Activated CD4-positive, alpha-beta T cell treated with anti-CD3 and anti-CD28 coated beads for 4 hours (primary cell): ENCODE measurements around the gene SLC22A1.
"Not testable (repeated sequence)": the region's sequence is repeated elsewhere in the genome, so short reads cannot be mapped to it uniquely, and the experiment has no call there.

ENCODE experiments used
- DNase-seq, 2 donors: peaks; one replicate each; pipeline ENCODE4 v3.0.0-alpha.2; 2020

Gene SLC22A1

DNA sequence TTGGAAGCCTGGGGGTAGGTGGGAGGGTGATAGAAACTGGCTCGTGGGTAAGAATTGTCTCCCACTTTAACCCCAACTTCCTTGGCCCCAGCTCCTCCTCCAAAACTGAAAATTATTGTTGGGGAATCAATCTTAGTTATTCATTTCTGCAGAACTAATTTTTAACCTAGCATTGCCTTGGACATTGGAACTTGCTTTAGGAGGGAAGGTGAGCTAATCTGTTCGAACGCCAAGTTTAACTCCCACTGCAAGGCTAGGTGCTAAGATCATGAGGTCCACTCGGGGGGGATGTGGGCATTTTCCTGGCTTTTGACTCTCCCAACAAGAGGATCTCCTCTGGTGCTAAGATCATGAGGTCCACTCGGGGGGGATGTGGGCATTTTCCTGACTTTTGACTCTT, 3.5 kb downstream of the SLC22A1 start:
- DNase-seq = not testable (repeated sequence)

DNA sequence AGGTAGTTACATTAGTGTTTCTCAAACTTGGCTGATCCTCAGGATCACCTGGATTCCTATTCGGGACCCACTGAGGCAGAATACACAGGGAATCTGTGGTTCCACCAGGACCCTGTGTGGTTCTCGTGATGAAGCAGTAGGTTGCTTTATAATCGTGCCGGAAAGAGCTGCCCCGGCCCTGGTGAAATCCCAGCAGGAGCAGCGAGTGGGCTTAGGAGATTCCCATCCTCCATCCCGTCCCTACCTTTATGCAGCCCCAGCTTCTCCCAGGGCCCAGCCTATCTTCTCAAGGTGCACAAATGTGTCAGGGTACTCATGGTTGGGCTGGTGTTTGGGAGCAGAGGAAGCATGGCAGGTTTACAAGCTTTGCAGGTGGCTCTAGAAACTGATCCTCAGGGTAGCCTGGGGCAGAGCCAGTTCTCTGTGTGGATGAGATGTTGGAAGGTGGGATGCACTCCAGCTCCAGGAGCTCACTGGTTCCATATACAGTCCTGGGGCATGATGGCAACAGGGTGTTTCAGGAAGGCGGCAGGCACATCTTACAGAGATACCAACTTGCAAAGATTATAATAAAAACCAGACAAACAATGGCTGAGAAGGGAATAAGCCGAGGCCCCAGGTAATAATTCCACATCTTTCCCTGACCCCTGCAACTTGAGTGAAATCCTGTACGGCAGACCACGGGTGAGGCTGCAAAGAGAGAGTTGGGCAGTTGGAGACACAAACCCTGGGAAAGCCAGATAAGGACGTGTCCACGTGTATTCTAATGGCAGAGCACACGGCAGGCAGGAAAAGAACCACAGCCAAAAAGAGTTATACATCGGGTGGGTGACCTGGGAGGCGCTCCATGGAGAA, 5.9 kb downstream of the SLC22A1 start:
- no peak for DNase-seq

DNA sequence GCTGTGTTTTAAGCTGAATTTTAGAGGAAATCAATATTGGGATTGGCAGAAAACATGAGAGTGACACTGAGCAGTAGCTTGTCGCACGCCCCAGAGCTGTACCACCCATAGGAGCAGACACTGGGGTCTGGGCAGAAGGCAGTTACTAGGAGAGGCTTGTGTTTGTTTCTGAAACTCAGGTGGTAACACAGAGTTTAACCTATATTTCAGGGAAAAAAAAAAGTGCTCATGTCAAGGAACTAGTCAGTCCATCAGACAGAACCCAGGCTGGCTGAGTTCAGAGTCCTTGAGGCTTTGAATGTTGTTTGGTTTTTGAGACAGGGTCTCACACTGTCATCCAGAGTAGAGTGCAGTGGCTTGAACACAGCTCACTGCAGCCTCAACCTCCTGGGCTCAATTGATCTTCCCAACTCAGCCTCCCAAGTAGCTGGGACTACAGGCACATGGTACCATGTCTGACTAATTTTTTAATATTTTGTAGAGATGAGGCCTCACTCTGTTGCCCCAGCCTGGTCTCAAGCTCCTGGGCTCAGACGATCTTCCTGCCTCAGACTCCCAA, 6.6 kb downstream of the SLC22A1 start:
- no peak for DNase-seq

DNA sequence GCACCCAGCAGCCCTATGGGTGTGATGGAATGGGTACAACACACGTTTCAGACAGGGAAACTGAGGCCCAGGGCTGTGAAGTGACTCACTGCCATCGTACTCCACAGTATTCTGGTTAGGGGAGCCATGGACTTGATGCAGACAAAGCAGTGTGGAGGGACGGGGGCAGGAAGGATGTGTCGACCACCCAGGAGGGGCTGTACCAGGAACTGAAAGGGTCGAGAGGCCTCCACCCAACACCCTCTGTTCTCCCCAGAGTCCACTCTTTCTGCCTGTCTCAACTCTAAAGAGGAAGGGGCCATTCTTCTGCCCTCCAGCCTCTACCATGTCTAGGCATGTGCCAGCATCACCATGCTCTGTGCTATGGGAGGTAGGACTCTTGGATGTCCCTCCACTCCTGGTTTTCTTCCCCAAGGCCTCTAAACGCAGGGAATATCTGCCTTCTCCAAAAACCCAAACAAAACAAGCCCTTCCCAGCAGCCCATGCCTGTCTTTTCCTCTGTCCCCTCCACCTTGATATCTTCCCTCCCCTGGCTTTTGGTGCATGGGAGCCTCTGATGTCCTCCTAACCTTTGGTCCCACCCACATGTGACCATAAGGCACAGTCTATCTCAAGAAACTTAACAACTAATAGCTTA, 7.4 kb downstream of the SLC22A1 start:
- no peak for DNase-seq

DNA sequence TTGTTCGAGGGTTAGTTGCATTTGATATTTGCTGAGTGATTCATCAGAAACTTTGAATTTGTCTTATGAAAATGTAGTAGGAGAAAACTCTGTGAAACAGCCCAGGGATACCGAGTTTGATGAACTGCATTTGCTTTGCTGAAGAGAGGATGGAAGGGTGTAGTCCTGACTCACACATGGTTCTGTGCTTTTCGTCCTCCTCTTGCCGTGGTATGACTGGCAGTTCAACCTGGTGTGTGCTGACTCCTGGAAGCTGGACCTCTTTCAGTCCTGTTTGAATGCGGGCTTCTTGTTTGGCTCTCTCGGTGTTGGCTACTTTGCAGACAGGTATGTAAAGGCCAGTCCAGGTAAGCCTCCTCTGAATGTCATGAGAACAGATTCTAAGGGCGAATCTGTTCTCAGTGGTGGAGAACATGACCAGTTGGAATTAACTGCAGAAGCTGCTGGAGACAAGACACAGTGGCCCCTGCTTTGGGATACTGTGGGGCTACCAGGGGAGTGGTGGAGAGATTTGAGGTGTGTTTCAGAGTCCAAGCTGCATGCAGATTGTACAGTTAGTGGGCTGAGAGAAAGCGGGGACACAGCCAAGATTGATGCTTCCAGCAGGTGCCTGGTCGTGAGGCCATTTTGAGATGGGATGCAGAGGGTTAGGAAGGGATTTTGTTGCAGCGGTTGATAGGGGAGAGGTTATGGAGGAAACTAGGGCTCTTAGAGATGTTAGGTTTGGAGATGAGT, 8.4 kb downstream of the SLC22A1 start:
- no peak for DNase-seq

DNA sequence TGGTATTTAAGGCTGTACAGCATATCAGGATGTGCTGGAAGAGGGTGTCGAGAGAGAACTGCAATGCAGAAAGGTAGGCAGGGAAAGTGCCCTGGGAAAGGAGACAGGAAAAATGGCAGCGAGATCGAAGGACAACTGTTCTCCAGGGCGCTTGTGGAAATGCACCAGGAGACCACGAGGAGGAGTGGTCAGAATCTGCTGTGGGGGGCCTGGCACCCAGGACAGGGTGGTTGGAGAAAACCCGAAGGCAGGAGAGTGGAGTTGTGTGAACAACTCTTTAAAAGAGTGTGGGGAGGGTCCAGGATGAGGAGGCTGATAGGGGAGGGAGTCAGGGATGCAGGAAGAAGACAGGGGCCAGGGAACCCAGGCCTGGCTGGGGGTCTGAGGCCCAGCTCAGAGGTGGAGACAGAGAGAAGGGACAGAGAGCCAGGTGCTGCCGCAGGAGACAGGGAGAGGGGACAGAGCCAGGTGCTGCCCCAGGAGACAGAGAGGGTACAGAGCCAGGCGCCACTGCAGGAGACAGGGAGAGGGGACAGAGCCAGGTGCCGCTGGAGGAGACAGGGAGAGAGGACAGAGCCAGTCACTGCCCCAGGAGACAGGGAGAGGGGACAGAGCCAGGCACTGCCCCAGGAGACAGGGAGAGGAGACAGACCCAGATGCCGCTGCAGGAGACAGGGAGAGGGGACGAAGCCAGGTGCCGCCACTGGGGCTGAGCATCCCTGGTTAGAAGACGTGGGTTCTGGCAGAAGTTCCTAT, 9.3 kb downstream of the SLC22A1 start:
- DNase-seq = no peak

DNA sequence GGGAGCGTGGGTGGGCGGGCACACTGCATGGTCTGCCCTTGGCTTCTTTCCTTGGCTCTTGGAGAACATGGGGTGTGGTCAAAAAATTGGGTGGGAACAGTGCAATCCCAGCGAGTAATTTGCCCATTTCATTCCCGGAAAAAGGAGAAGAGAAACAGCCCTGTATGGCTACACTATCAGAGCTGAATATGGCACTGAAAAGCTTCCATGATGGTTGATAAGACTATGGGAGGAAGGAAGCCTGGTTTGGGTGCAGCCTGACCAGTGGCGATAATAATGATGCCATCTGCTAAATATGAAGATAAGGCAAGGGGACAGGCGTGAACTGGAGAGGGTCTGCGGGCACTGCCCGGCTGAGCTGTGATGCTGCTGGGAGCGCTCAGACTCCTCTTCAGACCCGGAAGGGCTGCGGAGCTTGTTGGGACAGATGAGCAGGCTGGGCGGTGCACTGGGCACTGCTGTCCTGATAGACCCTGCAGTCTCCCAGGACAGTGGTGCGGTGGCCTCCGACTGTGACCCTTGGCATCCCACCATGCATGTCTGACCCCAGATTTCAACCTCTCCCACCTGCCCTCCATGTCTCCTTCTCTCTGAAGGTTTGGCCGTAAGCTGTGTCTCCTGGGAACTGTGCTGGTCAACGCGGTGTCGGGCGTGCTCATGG, 10.2 kb downstream of the SLC22A1 start:
- DNase-seq = no peak

DNA sequence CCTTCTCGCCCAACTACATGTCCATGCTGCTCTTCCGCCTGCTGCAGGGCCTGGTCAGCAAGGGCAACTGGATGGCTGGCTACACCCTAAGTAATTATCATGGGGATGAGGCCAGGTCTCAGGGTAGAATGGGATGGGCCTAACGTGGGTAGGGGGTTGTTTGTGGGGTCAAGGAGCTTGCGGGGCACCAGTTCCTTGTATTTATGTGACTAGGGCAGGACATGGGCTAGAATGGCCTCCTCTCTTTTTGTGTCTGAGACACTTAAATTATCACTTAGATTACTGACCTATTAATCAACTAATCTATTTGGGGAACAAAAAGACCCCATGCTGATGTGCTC, 10.7 kb downstream of the SLC22A1 start:
- no peak for DNase-seq

DNA sequence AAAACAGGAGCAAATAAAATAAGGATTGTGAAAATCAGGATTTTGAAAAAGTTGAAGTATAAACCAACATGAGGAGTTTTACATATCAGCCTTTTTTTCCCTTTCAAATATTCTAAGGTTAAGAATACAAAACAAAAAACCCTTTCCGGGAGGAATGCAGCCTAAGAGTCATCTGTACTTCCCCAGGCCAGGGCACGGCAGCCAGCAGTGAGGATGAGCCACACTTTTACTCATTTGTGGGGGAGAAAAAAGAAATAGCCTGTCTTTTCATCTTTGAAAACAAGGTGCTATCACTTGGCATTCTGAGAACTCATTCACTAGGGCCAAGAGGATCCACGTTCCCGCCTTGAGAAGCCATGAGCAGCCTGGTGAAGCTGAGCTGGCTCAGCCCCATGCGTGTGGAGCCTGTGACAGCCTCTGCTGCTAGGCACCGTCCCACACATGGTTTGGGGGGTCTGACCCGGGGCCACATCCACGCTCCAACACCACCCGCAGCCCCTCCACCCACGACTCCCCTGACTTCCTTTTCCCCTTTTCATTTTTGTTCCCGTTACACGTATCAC, 11.2 kb downstream of the SLC22A1 start:
- DNase-seq = no peak

DNA sequence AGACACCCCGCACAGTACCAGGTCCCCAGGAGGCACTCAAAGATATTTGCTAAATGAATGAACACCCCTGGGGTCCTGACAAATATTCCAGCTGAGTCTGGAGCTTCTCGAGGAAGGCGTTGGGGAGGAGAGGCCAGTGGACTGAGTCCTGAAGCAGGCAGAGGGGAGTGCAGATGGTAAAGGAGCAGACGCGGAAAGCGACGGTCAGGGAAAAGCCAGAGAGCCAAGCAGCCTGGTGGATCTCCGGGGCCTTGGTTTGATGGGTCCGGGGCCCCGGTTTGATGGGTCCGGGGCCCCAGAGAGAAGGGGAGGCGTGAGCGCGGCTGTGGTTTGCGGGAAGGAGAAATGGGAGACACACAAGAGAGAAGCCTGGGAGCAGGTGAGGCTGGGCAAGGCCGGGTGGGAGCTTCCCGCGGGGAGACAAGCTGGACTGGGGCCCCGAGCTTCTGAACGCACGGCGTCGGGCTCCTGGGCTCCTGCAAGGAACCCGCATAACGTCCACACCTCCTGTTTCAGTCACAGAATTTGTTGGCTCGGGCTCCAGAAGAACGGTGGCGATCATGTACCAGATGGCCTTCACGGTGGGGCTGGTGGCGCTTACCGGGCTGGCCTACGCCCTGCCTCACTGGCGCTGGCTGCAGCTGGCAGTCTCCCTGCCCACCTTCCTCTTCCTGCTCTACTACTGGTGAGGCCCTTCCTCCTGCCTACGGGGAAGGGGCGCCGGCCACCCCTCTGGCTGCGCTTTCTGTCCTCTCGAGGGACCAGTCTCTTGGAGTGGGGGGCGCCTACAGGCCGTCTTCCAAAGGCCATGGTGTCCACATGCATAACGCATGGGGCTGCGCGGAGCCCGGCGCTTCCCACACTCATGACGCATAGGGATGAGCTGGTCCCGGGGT, 12.1 kb downstream of the SLC22A1 start:
- DNase-seq = no peak

DNA sequence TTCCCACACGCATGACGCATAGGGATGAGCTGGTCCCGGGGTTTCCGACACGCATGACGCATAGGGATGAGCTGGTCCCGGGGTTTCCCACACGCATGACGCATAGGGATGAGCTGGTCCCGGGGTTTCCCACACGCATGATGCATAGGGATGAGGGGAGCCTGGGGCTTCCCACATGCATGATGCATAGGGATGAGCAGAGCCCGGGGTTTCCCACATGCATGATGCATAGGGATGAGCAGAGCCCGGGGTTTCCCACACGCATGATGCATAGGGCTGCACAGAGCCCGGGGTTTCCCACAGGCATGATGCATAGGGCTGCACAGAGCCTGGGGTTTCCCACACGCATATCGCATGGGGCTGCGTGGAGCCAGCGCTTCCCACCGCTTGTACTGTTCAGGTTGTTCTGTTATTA, 12.7 kb downstream of the SLC22A1 start:
- DNase-seq = peak in 1 of 2 donors; percentile 17

DNA sequence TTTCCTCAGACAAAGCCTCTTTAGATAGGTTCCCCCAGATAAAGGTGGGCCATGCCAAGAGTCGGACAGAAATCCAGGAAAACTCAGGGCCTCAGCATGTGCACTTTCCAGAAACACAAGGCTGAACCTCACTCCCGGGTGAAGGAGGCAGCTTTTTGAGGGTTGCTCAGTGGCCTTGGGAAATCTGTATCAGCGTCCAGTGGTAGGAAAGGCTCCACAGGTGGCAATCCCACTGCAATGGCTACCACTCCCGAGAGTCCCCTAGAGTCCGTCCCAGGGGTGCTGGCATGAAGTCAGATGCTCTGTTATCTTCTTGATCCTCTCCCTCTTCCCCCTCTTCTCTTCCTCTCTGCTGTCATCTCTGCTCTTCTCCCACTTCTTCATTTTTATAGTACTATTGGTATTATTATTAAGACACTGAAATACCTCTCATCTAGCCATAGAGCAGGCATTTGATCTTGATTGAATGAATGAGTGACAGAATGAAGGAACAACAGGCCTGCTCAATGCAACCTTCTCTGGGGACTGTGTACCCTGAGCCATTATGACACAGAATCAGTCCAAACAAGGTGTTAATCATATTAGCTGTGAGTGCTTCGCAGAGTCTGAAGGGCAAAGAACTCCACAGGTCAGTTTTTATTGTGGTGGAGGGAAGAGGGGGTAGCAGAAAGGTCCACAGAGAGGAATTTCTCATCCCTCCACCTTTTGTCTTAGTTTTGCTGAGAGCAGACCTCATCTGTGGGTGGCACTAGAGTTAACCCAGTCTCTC, 13.3 kb downstream of the SLC22A1 start:
- DNase-seq = no peak

DNA sequence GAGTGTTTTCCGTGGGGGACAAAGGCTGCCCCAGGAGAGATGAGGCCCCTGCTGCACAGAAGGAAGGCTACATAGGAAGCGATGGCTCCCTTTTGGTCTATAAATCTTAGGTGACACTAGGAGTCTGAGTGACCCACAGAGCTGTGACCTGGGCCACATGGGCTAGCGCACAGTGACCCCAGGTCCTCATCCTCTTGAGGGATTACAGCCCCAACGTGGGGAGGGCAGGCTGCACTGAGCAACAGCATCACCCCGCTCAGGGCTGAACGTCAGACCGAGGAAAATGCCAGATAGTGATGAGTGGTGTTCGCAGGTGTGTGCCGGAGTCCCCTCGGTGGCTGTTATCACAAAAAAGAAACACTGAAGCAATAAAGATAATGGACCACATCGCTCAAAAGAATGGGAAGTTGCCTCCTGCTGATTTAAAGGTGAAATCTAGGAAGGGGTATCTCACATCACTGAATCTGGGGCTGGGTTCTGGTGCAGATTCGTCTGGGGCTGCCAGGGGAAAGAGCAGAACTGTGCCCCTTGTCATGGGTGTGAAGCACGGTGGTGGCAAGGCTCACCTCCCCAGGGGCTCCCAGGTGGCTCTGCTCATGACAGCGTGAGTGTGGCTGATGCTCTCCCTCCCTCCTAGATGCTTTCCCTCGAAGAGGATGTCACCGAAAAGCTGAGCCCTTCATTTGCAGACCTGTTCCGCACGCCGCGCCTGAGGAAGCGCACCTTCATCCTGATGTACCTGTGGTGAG, 14.5 kb downstream of the SLC22A1 start:
- DNase-seq = no peak

DNA sequence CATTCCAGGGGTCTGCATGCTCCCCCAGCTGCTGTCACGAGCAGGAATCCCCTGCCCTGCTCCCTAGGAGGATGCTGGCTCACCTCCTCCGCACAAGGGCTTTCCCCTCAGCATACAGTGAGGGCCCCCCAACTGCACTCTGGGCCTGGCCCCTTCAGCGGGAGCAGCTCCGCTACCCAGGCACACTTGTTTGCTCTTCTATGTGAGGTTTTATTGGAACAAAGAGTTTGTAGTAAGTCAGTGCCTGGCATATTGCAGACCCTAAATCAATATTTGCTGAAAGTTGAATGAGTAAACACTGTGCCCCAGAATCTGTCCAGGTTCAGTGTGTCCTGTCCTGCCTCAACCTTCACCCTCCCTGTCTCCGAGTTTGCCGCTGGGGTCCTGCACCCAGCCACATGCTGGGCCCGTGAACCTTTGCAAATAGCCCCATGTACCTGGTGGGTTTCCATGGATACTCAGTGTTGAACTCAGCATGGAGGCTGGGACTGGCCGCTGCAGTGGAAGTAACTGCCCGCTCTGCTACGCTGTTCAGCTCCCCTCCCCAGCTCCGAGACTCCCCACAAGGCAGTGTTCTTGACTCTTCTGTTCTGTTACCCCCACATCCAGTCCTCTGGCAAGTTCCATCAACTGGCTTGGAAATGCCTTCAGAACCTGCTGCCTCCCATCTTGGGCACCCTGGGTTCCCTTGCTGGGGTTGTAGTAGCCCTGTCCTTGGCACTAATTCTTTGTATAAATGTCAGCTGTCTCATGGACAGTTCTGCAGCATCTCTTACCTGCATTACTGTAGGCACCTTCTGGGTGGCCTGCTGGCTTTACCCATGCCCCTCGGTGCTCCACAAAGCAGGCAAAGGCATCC, 15.7 kb downstream of the SLC22A1 start:
- DNase-seq = no peak

DNA sequence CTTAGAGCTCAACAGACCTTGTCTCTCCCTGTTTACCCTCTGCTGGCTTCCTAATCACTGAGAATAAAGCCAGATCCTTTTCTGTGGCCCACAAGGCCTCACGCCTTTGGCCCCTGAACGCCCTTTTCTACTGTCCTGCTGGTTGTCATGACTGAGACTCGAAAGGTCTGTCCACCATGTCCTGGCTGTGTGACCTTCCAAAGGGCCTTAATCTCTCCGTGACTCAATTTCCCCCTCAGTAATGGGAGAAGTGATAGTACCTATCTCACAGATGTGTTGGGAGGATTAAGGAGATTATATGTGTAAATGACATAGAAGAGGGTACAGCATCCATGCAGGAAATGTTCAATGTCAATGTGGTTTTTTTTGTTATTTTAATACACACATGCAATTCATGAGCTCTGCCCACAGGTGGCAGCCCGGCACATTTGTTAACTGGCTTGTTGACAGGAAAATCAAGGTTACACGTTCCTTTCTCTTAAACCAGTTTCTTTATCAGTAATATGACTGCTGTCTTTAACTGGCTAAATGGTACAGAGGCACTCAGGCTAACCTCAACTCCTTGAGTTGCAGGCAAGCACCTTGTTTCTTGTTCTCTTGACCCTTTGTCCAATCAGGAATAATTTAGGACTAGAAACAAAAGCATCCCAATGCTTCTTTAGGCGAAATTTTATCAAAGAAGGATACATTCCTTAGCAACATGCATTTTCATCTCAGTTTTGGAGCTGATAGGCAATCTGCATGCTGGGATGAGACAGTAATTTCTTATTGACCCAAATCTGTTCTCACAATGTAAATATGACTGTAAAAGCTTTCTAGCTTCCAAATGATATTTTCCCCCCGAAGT, 16.6 kb downstream of the SLC22A1 start:
- peak; percentile 54 to 62 for DNase-seq

DNA sequence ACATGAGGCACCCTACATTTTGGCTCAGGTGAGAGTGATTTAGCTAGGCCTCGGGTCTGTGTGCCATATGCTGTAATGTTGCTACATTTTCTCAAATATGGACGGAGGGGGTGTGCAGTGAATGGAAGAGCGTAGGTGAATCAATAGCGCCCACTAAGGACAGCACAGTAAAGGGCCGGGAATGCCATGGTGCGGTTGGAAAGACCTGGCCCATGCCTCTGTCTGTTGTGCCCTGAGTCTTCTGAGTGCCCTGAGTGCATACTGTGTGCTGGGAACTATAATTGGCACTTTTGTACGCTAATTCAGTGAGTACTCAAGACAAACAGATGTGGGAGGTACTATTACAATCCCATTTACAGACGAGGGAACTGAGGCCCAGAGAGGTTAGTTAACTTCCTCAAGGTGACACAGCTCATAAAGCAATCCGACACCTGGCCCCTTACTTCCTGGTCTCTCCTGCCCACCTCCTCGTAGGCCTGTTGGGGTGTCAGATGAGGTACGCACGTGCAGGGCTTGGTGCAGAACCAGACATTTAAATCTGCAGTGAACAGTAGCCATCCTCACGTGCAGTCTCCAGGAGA, 17.3 kb downstream of the SLC22A1 start:
- DNase-seq = no peak

DNA sequence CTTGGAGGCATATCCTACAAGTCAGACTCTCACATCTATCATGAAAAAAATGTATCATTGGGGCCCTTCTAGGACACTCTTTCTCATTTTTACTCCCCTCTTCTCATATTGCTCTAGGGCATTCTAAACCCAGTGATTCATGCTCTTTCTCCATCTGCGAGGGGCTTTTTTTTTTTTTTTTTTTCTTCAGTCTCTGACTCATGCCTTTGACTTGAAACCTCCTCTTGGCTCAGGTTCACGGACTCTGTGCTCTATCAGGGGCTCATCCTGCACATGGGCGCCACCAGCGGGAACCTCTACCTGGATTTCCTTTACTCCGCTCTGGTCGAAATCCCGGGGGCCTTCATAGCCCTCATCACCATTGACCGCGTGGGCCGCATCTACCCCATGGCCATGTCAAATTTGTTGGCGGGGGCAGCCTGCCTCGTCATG, 17.8 kb downstream of the SLC22A1 start:
- no peak for DNase-seq
